KMS-11 (cell line): ENCODE results near the gene NETO2.
"Not testable (repeated sequence)": the region's sequence is repeated elsewhere in the genome, so short reads cannot be mapped to it uniquely, and the experiment has no call there.

Experiments used
- H2AFZ ChIP-seq: fragments of 200-600 bp; sonication (generic); 2 replicates; pipeline ENCODE4 v1.6.1; 2016; ENCODE audit warnings: antibody characterized with exemption, mixed run types, low read depth
- H3K27ac ChIP-seq: fragments of 200-600 bp; sonication (generic); 2 replicates; pipeline ENCODE4 v1.6.1; 2016; ENCODE audit warnings: mild to moderate bottlenecking, mixed run types
- H3K27me3 ChIP-seq: fragments of 200-600 bp; sonication (generic); 2 replicates; pipeline ENCODE4 v1.6.1; 2017; ENCODE audit warnings: mild to moderate bottlenecking, low read depth, mixed run types, moderate library complexity; ENCODE audit not compliant: insufficient read depth
- H3K36me3 ChIP-seq: fragments of 200-600 bp; sonication (generic); 2 replicates; pipeline ENCODE4 v1.6.1; 2017; ENCODE audit warnings: mild to moderate bottlenecking, mixed run types; ENCODE audit not compliant: insufficient read depth
- H3K4me1 ChIP-seq: fragments of 200-600 bp; sonication (generic); 2 replicates; pipeline ENCODE4 v1.6.1; 2016; ENCODE audit warnings: mild to moderate bottlenecking, low read depth, mixed run types; ENCODE audit not compliant: poor library complexity, severe bottlenecking
- H3K4me2 ChIP-seq: fragments of 200-600 bp; sonication (generic); 2 replicates; pipeline ENCODE4 v1.7.0; 2016; ENCODE audit warnings: mild to moderate bottlenecking, mixed run types
- H3K4me3 ChIP-seq: fragments of 200-600 bp; sonication (generic); IDR thresholded peaks from 2 replicates; pipeline ENCODE4 v1.6.1; 2017; ENCODE audit warnings: low read depth, low read length, mixed read lengths; ENCODE audit not compliant: insufficient read depth
- H3K79me2 ChIP-seq: fragments of 200-600 bp; sonication (generic); 2 replicates; pipeline ENCODE4 v1.6.1; 2016; ENCODE audit warnings: low read depth, mixed run types; ENCODE audit not compliant: insufficient read depth
- H3K9ac ChIP-seq: fragments of 200-600 bp; sonication (generic); 2 replicates; pipeline ENCODE4 v1.6.1; 2016; ENCODE audit warnings: mild to moderate bottlenecking, mixed run types
- H4K20me1 ChIP-seq: fragments of 200-600 bp; sonication (generic); 2 replicates; pipeline ENCODE4 v1.6.1; 2016; ENCODE audit warnings: mild to moderate bottlenecking, mixed run types; ENCODE audit not compliant: insufficient read depth
- TF ChIP-seq, protein P1 (sequence below): fragments of 200-600 bp; sonication (generic); conservative IDR thresholded peaks from 2 replicates; pipeline ENCODE4 v1.6.1; 2017; ENCODE audit warnings: low read depth, mild to moderate bottlenecking, antibody characterized with exemption, low read length, moderate library complexity, mixed read lengths

Gene NETO2

DNA sequence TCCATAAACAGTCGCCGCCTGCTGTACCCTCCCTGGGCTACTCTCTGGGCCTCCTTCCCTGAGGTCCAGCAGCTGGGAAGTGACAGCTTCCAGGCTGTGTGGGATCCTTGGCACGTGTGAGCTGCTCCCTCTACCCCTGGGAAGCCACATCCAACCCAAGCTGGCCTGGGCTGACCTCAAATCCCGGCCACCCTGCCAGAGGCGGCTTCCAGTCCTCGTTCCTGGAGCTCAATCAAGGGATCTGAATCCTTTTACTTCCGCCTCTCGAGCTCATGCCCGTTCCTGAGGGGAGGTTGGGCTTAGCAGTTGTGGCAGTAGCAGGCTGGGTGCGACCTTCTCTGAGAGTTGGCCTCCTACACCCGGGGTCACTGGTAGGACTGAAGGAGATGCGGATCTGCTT lies 82.5 kb downstream of the NETO2 start:
- Histone ChIP-seq H2AFZ (no peak overlapping the region), H3K27me3 (no peaks in the 10 kb centered on the region), H3K4me3 (no peak overlapping the region), H3K27ac (no peak overlapping the region), H4K20me1 (no peaks in the 10 kb centered on the region), H3K4me1 (no peaks in the 10 kb centered on the region), H3K36me3 (no peaks in the 10 kb centered on the region), H3K4me2 (no peak overlapping the region), H3K79me2 (no peaks in the 10 kb centered on the region), H3K9ac (no peak overlapping the region)
- TF ChIP-seq, protein P1, sequence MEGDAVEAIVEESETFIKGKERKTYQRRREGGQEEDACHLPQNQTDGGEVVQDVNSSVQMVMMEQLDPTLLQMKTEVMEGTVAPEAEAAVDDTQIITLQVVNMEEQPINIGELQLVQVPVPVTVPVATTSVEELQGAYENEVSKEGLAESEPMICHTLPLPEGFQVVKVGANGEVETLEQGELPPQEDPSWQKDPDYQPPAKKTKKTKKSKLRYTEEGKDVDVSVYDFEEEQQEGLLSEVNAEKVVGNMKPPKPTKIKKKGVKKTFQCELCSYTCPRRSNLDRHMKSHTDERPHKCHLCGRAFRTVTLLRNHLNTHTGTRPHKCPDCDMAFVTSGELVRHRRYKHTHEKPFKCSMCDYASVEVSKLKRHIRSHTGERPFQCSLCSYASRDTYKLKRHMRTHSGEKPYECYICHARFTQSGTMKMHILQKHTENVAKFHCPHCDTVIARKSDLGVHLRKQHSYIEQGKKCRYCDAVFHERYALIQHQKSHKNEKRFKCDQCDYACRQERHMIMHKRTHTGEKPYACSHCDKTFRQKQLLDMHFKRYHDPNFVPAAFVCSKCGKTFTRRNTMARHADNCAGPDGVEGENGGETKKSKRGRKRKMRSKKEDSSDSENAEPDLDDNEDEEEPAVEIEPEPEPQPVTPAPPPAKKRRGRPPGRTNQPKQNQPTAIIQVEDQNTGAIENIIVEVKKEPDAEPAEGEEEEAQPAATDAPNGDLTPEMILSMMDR: no peak

DNA sequence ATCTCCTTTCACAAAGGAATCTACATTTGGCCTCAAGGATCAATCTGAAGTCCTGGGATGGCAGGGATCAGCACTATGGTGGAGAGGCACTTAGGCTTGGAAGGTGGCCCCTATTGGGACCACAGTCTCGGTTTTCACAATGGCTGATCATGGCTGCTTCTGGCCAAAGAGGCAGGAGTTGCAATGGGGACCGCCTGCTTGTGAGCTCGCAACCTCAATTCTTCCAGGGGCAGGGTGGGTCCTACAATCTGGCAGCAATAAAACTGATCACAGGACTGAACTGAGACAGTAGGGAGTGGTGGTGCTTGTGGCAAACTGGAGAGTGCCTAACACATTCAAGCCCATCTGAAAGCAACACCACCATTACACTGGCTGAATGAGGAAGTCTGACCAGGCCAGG lies 83.1 kb downstream of the NETO2 start:
- Histone ChIP-seq H3K36me3 (no peaks in the 10 kb centered on the region), H3K4me2 (no peak overlapping the region), H2AFZ (no peak overlapping the region), H3K4me1 (no peaks in the 10 kb centered on the region), H4K20me1 (no peaks in the 10 kb centered on the region), H3K79me2 (no peaks in the 10 kb centered on the region), H3K9ac (no peak overlapping the region), H3K4me3 (no peak overlapping the region), H3K27me3 (no peaks in the 10 kb centered on the region), H3K27ac (no peak overlapping the region)
- TF ChIP-seq, protein P1: no peak

DNA sequence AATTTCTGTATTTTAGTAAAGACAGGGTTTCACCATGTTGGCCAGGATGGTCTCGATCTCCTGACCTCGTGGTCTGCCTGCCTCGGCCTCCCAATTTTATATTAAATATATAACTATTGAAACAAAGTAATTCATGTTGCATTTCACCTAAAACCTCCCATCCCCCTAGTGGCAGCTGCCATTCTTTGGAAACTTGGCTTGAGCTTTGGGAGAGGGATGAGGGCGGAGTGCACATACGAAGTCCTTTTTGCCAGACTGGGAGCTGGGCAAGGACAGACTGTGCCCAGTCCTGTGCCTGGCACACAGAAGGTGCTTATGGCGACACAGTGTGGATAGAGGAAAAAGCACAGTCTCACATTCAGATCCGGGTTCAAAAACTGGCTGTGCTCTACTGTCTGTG lies 83.8 kb downstream of the NETO2 start:
- no peaks in the 10 kb centered on the region for H3K27me3 ChIP-seq
- TF ChIP-seq, protein P1: no peak
- H3K9ac ChIP-seq: no peak overlapping the region
- H3K79me2 ChIP-seq: no peaks in the 10 kb centered on the region
- no peaks in the 10 kb centered on the region for H3K36me3 ChIP-seq
- no peak overlapping the region for H3K4me3 ChIP-seq
- H4K20me1 ChIP-seq: no peaks in the 10 kb centered on the region
- no peaks in the 10 kb centered on the region for H3K4me1 ChIP-seq
- H3K4me2 ChIP-seq: no peak overlapping the region
- no peak overlapping the region for H2AFZ ChIP-seq
- H3K27ac ChIP-seq: no peak overlapping the region

DNA sequence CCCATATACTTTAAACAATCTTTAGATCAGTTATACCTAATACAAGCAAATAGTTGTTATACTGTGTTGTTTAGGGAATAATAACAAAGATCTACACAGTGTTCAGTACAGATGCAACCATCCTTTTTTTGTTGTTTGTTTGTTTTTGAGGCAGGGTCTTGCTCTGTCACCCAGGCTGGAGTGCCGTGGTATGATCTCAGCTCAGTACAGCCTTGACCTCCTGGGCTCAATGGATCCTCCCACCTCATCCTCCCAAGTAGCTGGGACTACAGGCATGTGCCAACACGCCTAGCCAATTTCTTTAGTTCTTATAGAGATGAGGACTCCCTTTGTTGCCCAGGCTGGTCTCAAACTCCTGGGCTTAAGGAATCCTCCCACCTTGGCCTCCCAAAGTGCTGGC lies 84.6 kb downstream of the NETO2 start:
- not testable (repeated sequence) for H2AFZ ChIP-seq, H3K4me1 ChIP-seq, H3K4me2 ChIP-seq, H3K4me3 ChIP-seq, H3K27me3 ChIP-seq, H3K27ac ChIP-seq, H4K20me1 ChIP-seq, H3K79me2 ChIP-seq, H3K36me3 ChIP-seq, H3K9ac ChIP-seq

DNA sequence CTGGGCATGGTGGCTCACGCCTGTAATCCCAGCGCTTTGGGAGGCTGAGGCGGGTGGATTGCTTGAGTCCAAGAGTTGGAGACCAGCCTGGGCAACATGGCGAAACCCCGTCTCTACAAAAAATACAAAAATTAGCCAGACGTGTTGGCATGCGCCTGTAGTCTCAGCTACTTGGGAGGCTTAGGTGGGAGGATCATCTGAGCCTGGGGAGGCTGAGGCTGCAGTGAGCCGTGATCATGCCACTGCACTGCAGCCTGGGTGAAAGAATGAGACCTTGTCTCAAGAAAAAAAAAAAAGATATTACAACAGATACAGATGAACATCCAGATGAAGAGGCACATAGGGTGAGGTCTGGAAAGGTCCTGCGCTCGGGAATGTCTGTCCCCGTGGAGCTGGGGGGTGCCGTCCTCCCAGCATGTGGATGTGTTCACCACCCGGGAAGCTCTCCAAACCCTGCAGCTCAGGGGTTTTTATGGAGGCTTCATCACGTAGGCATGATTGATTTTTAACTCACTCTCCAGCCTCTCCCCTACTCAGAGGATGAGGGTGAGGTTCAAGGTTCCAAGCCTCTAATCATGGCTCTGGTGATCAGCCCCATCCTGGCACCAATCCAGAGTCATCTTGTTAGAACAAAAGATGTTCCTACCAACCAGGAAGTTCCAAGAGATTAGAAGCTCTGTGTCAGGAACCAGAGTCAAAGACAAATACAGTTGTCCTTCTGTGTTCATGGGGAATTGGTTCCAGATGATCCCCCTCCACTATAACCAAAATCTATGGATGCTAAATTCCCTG lies 85.3 kb downstream of the NETO2 start:
- no peak overlapping the region for H3K4me3 ChIP-seq
- H3K79me2 ChIP-seq: no peaks in the 10 kb centered on the region
- H3K9ac ChIP-seq: no peak overlapping the region
- no peak overlapping the region for H3K27ac ChIP-seq
- TF ChIP-seq, protein P1: no peak
- no peak overlapping the region for H2AFZ ChIP-seq
- H3K27me3 ChIP-seq: no peaks in the 10 kb centered on the region
- no peaks in the 10 kb centered on the region for H3K4me1 ChIP-seq
- no peaks in the 10 kb centered on the region for H4K20me1 ChIP-seq
- no peak overlapping the region for H3K4me2 ChIP-seq
- H3K36me3 ChIP-seq: no peaks in the 10 kb centered on the region
